ENCODE measurements around the gene CAMTA1.

The CAMTA1 gene

GRCh38 chr1:7568901-7569524, 783.8 kb downstream of the CAMTA1 start:
- DNase-seq (ENCODE audit: low read depth in 2 of 2) = no peak

DNA sequence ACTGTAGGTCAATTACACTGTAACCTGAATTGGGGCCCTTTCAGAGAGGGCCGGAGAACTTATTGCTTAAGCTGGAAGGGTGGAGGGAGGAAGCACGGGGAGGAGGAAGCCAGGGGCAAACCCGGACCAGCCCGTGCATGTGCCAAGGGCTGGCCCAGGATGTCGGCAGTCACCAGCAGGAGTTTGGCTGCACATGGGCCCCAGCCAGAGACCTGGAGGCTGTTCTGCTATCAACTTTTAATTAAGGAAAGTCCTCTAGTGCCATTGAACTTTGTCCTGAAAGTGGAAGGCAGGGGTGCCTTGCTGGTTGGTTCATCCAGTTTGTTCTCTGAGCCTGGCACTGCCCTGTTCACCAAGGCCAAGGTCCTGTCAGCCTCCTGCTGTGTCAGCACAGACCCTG, 785.1 kb downstream of the CAMTA1 start:
- DNase-seq (ENCODE audit: low read depth in 2 of 2) = no peak

DNA sequence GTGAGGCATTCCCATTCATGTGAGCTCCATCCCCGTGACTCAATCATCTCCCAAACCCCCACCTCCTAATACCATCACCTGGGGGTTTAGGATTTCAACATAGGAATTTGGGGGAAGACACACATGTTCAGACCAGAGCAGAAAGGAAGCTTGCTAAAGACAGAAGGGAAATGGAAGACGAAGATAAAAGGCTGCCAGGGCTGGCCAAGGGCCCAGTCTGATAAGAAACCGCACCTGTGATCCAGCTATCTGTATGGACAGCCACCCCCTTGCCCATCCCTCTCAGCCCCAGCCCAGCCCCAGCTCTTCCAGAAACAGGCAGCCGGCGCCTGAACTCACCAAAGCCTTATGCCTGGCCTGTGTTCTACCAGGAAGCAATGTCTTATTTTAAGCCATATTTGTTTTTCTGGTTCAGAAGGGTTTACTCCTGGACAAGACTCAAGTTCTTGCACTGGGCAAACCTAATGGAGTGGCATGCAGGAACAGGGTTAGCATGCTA, 787.4 kb downstream of the CAMTA1 start:
- DNase-seq (ENCODE audit: low read depth in 2 of 2) = no peak

DNA sequence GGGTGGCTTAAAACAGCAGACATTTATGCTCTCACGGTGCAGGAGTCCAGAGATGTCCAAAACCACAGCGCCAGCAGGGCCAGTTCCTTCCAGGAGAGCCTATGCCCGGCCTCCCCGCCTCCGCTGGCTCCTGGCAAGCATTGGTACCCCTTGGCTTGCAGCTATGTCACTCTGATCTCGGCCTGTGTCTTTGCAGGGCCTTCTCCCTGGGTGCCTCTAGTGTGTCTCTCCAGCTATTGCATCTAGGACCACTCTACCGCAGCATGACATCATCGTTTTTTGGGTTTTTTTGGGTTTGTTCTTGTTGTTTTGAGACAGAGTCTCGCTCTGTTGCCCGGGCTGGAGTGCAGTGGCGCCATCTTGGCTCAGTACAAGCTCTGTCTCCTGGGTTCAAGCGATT, 788.2 kb downstream of the CAMTA1 start:
- DNase-seq (ENCODE audit: low read depth in 2 of 2) = no peak

GRCh38 chr1:7574121-7575040, 789.1 kb downstream of the CAMTA1 start:
- no peak for DNase-seq (ENCODE audit: low read depth in 2 of 2)

- no peak for DNase-seq (ENCODE audit: low read depth in 2 of 2)
Observed at GRCh38 chr1:7575041-7575400, 789.8 kb downstream of the CAMTA1 start.

DNA sequence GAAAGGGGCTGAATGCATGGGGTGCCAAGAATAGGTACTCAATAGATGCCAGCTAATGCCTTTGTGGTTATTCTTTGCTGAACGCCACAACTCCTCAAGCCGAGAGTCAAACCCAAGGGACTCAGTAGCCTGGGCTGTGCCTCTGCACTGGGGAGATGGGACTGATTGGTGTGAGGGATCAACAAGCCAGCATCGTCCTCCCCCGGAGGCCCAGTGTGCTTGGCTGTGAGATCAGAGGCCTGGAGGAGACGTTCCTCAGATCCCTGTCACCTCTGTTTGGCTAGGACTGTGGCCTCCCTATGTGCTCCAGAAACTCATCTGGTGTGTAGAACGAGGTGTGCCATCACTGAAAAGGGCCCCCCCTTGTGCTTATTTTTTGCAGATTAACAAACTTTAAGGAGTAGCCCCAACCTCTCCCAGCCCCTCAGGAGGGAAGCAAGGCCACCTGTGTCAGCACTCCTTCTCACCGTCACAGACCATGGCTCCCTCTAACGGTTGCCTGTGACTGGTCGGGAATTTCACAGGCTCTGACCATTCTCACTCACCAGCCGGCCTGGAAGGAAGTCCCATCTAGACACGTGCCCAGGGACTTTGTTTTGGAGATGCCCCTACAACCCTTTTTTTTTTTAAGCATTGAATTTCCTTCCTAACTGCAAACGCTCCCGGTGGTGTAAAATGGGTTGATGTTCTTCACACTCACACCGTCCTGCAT, 791.8 kb downstream of the CAMTA1 start:
- DNase-seq (ENCODE audit: low read depth in 2 of 2) = no peak

- DNase-seq (ENCODE audit: low read depth in 2 of 2) = no peak
Observed at GRCh38 chr1:7578206-7578605, 793.0 kb downstream of the CAMTA1 start.

DNA sequence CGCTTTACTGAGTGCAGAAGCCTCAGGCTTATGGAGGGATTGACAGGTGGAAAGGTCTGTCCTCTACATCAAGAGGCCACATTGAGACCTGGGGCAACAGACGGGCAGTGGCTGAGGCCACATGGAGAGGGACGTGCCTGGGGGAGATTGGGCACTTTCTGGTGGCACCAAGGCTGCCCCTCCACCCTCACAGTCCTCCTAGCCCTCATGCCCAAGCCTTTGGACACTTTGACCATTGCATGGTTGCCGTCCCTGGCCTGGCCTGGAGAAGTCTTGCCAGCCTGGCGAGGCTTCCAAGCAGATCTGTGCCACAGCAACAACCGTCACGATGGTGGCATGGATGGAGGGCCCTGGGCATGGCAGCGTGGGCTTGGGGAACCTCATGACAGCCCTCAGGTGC, 793.8 kb downstream of the CAMTA1 start:
- no peak for DNase-seq (ENCODE audit: low read depth in 2 of 2)

GRCh38 chr1:7579831-7580804, 794.9 kb downstream of the CAMTA1 start:
- no peak for DNase-seq (ENCODE audit: low read depth in 2 of 2)

- DNase-seq (ENCODE audit: low read depth in 2 of 2) = no peak
Observed at GRCh38 chr1:7580923-7581753, 795.9 kb downstream of the CAMTA1 start.

DNA sequence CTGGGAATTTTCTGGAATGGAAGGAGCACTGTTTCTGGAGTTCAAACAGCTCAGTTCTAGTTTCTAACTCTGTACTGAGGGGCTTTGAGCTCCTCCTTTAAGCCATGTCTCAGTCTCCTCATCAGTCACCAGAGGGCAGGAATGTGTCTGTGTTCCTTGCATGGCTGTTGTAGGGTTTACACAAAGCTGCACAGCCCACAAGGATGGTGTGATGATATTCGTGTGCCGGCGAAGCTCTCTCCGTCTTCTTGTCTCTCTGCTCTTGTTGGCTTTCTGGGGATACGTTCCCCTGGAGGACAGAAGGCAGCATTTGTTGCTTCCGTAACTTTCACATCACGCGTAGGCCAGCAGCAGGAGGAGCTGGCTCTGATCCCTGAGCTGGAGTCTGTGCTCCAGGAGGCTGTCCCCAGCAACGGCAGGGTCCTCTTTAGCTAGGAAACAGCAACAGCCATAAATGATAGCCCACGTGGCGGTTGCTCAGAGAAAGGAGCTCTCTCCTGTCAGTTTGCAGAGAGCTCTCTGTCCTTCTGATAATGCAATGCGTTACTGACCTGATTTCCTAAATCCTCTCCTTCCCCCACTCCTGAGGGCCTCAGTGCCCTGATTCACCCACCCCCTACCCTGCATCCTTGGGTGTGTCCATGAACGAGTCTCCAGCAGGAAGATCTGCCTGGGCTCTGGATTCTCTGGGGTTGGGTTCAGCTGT, 796.7 kb downstream of the CAMTA1 start:
- DNase-seq (ENCODE audit: low read depth in 2 of 2) = no peak

- no peak for DNase-seq (ENCODE audit: low read depth in 2 of 2)
Observed at GRCh38 chr1:7582460-7582972, 797.3 kb downstream of the CAMTA1 start.

GRCh38 chr1:7583291-7584096, 798.2 kb downstream of the CAMTA1 start:
- no peak for DNase-seq (ENCODE audit: low read depth in 2 of 2)

DNA sequence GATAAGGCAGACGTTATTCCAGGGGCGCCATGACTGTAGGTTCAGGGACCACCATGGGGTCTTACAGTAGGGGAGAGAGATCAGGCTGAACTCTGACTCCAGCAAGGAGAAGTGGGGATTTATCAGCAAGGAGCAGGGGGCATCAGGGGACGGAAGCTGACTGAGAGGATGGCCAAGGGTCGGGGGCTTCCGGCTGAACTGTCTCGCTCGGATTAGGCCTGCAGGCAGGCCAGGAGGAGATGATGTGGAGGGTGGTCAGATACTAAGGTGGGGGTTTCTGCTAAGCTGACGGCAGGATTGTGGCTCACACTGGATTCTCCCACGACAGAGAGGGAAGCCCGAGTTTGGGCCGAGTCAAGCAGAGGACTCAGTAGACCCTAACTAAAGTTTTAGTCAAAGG, 798.9 kb downstream of the CAMTA1 start:
- no peak for DNase-seq (ENCODE audit: low read depth in 2 of 2)

DNA sequence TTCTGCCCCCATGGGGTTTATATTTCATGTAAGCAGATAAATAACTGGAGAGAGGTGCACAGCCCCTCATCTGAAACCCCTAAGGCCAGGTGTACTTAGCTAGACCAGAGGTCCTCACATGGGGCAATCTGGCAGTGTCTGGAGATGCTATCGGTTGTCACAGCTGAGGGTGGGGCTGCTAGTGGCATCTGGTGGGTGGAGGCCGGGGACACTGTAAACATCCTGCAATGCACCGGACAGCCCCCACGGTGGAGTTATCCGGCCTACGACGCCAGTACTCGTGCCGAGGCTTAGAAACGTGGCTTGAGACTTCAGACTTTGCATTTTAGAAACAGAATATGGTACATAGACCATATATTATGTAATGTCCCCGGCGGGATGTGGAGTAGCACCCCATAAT, 799.4 kb downstream of the CAMTA1 start:
- no peak for DNase-seq (ENCODE audit: low read depth in 2 of 2)

- no peak for DNase-seq (ENCODE audit: low read depth in 2 of 2)
Observed at GRCh38 chr1:7585216-7585907, 800.1 kb downstream of the CAMTA1 start.
